NOMO-1 treated with dmso at 0.1 percent for 144 hours (cell line): ENCODE results near the gene OR6C70.
A peak's percentile ranks its signal among the peaks of the same experiment; 100 is the strongest.
"Not testable (repeated sequence)": the region's sequence is repeated elsewhere in the genome, so short reads cannot be mapped to it uniquely, and the experiment has no call there.

ENCODE experiments used
- DNase-seq: peaks from one replicate; lab custom pipeline; 2025; ENCODE audit not compliant: unreplicated experiment; lab: John Stamatoyannopoulos, UW

Gene OR6C70

DNA sequence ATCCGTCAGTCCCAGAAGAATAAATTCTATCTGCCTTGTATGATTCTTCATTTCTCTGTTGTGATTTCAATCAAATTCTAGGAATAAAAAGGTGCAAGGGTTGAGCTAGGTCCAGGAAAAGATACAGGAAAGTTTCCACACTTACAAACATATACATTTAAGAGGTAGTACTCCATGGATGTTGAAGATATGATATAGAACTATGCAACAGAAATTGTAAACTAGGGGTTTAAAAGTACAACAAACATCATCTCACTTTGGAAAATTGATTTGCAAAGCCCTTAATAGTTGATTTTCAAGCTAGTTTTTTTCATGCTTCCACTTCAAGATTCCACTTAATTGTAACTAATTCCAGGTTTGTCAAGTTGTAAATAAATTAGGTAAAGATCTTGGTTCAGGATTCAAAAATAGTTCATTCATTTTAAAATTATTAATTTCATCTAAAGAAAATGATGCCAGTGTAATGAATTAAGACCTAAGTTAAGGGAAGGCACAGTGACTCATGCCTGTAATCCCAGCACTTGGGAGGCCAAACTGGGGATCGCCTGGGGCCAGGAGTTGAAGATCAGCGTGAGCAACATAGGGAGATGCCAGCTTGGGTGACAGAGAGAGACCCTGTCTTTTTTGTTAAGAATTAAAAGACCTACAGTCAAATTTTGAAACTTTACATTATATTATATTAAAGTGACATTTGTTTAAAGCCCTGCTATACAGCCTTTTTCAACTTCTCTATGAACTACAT, at the start of gene OR6C70:
Gene OR6C70 (minus strand): TSS at position 51 of the 742 bp plus-strand sequence. CDS start 0 bp downstream, at position 51.
- DNase-seq, result no peak

- DNase-seq, result no peak
Measured at GRCh38 chr12:55516391-55516790, 46.5 kb upstream of the OR6C70 start.

- no peak for DNase-seq
Measured at GRCh38 chr12:55515696-55516095, 45.8 kb upstream of the OR6C70 start.

- no peak for DNase-seq
Measured at GRCh38 chr12:55501601-55502000, 31.7 kb upstream of the OR6C70 start.

GRCh38 chr12:55499810-55500252, 29.9 kb upstream of the OR6C70 start:
- DNase-seq, result no peak

DNA sequence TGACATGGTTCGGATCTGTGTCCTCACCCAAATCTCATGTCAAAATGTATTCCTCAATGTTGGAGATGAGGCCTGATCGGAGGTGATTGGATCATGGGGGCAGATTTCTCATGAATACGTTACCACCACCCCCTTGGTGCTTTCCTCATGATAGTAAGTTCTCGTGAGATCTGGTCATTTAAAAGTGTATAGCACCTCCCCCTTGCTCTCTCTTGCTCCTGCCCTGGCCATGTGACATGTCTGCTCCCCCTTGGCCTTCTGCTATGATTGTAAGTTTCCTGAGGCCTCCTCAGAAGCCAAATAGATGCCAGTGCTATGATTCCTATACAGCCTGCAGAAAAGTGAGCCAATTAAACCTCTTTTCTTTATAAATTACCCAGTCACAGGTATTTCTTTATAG, 29.3 kb upstream of the OR6C70 start:
- DNase-seq, result no peak

DNA sequence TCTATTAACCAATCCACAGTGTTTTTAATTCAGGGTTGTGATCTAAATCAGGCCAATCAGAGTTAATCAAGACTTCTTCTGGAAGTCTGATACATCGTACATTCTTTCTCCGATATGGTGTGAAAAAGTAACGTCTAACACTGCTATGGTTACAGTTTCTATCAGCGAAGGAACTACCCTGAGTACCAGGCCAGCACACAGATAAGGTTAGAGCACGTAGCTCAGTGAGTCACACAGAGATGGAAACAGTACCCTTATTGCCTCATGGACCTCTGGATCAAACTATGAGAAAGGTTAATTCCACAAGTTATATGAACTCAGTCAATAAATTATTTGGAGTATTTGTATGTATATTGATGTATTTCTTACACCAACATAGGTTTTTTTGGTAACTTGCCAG, 25.6 kb upstream of the OR6C70 start:
- DNase-seq, result no peak

- no peak for DNase-seq
Measured at GRCh38 chr12:55492078-55492477, 22.1 kb upstream of the OR6C70 start, which contains the start of gene OR6C68. OR6C68 (plus strand) TSS chr12:55492378; CDS start chr12:55492378, 0 bp downstream.

GRCh38 chr12:55484284-55484683, 14.3 kb upstream of the OR6C70 start:
- not testable (repeated sequence) for DNase-seq

DNA sequence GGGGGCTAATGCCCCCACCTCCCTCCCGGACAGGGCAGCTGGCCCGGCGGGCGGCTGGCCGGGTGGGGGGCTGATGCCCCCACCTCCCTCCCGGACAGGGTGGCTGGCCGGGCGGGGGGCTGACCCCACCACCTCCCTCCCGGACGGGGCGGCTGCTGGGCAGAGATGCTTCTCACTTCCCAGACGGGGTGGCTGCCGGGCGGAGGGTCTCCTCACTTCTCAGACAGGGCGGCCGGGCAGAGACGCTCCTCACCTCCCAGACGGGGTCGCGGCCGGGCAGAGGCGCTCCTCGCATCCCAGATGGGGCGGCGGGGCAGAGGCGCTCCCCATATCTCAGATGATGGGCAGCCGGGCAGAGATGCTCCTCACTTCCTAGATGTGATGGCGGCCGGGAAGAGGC, 9.2 kb upstream of the OR6C70 start:
- DNase-seq, result not testable (repeated sequence)

DNA sequence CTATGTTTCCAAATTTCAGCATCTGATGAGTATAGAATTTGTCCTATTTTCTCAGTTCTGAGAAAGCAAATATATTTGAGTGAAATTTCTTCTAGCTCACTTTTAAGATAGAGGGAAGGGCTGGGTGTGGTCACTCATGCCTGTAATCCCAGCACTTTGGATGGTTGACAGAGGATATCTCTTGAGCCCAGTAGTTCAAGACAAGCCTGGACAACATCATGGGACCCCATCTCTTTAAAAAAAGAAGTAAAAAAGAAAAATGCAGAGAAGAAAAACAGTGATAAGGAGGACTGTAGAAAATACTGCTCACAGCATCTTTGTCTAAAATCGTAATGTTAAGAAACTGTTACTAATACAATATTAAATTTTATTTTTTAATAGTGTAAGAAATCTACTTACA, 2.3 kb upstream of the OR6C70 start:
- DNase-seq, result no peak

GRCh38 chr12:55469291-55469690, 647 bp downstream of the OR6C70 start:
- no peak for DNase-seq

DNA sequence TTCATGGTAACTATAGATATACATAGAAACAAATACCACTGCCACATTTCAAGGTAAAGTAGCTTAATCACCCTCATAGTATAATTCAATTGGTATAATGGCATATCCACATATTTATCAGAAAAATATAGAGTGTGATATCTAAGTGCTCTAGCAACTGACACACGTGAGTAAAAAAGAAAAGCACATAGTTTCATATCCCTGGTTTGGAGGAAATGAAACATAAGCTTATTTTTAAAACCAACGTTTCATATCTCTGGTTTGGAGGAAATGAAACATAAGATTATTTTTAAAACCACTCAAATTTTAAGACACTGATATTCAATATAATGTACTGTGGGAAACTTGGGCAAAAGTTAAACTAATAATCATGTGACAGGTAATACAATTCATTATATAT, 2.1 kb downstream of the OR6C70 start:
- DNase-seq, result no peak

DNA sequence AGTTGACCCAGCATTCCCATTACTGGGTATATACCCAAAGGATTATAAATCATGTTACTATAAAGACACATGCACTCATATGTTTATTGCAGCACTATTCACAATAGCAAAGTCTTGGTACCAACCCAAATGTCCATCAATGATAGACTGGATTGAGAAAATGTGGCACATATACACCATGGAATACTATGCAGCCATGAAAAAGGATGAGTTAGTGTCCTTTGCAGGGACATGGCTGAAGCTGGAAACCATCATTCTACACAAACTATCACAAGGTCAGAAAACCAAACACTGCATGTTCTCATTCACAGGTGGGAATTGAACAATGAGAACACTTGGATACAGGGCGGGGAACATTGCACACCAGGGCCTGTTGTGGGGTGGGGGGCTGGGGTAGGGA, 5.0 kb downstream of the OR6C70 start:
- DNase-seq, result not testable (repeated sequence)

DNA sequence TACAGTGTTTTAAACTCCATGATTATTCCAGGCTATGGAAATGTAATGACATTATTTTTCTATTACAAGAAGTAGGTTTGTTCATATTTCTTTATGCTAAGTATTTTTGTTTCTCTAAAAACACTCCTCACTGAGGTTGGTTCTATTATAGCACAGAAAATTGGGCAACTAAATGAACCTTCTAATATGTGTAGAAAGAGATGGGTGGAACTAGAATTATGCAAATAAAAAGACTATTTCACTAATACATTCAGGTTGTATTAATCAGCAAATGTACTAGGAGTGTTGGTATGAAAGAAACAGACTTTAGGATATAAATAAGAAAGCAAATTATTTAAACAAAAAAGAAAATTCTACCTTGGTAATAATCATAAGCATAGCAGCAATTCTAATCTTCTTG, 21.1 kb downstream of the OR6C70 start:
- DNase-seq, result no peak

DNA sequence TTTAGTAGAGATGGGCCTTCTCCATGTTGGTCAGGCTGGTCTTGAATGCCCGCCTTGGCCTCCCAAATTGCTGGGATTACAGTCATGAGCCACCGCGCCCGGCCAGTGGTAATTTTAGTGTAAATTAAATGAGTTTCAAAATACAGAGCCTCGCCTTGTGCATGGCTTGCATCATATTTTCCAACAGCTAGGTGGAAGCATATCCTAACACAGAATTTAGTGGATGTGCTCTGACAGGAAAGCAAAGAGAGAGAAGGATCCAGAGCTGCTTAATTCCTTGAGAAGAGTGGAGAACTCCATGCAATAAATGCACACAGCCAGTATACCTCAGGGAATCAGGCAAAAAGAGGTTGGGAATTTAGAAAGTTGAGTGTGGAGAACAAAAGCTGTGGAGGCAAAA, 23.6 kb downstream of the OR6C70 start:
- peak; percentile 37 for DNase-seq

DNA sequence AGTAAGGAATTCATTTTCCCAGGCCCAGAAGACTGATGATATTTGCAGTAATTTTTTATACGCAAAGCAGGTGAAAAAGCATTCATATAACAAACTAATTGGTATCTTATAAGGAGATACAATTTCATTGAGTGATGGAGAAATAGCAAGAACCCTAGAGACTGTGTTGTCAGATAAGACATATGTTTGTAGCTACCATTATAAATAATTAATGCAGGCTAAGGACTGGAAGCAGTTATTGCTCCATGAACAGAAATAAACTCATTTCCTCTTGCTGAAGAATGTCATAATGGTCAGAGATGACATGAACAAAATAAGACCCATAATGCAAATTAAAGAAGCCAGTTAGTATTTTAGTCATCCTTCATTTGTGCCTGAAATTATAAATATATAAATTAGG, 24.6 kb downstream of the OR6C70 start:
- no peak for DNase-seq

DNA sequence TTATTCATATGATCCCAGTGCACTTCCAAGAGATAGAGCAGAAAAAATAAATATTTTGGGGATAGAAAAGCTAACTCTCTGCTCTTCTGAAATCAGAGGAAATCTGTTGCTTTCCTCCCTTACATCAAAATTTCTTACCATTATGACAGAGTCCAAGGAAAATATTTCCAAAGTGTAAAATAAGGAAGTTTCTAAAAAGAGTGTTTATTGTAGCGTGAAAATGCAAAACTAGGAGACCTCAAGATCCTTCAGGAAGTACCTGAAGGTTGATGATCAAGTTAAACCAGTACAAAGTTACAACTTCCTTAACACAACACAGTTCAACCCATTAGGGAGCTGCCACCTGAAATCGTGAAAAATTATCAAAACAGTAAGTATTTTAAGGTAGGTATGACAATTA, 26.2 kb downstream of the OR6C70 start, which contains the start of gene OR6C2:
Gene OR6C2 (plus strand): TSS at position 301 of the 400 bp plus-strand sequence. CDS start 8,138 bp downstream, outside the sequence.
- no peak for DNase-seq

DNA sequence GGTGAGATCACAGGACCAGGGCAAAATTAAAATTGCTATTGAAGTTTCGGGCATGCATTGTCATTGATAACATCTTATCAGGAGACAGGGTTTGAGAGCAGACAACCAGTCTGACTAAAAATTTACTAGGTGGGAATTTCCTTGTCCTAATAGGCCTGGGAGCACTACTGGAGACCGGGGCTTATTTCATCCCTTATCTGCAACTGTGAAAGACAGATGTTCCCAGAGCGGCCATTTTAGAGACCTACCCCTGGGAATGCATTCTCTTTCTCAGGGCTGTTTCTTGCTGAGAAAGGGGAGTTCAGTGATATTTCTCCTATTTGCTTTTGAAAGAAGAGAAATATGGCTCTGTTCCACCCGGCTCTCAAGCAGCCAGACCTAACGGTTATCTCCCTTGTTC, 28.7 kb downstream of the OR6C70 start:
- not testable (repeated sequence) for DNase-seq

- DNase-seq, result no peak
Measured at GRCh38 chr12:55428331-55429243, 41.4 kb downstream of the OR6C70 start.

- DNase-seq, result no peak
Measured at GRCh38 chr12:55425954-55426353, 44.0 kb downstream of the OR6C70 start, which contains the start of gene OR6C76. OR6C76 (plus strand) TSS chr12:55426254; CDS start chr12:55426254, 0 bp downstream.
